ENCODE data around the gene ACSS1.

The ACSS1 gene

GRCh38 chr20:24969186-24970029 lies 88.5 kb downstream of the ACSS1 start:
- DNase-seq, result no peak

- no peak for DNase-seq
Measured at GRCh38 chr20:24968278-24968800, 89.6 kb downstream of the ACSS1 start.

- DNase-seq, result no peak
Measured at GRCh38 chr20:24966317-24967012, 91.5 kb downstream of the ACSS1 start.

- no peak for DNase-seq
Measured at GRCh38 chr20:24965065-24965919, 92.6 kb downstream of the ACSS1 start.

GRCh38 chr20:24964506-24964840 lies 93.5 kb downstream of the ACSS1 start:
- DNase-seq, result no peak

GRCh38 chr20:24963672-24964505 lies 94.0 kb downstream of the ACSS1 start:
- no peak for DNase-seq

GRCh38 chr20:24962510-24962909 lies 95.4 kb downstream of the ACSS1 start:
- DNase-seq, result no peak

GRCh38 chr20:24962182-24962492 lies 95.8 kb downstream of the ACSS1 start:
- DNase-seq, result no peak

GRCh38 chr20:24961384-24962181 lies 96.4 kb downstream of the ACSS1 start:
- DNase-seq, result no peak

GRCh38 chr20:24960861-24961260 lies 97.1 kb downstream of the ACSS1 start:
- DNase-seq, result peak; percentile 66

- DNase-seq, result no peak
Measured at GRCh38 chr20:24960302-24960801, 97.6 kb downstream of the ACSS1 start.

- no peak for DNase-seq
Measured at GRCh38 chr20:24959591-24960301, 98.2 kb downstream of the ACSS1 start.

GRCh38 chr20:24958506-24959385 lies 99.2 kb downstream of the ACSS1 start:
- no peak for DNase-seq

GRCh38 chr20:24957326-24958016 lies 100.5 kb downstream of the ACSS1 start:
- DNase-seq, result no peak
